ENCODE data around the gene ATG14. TPM values are rescaled to one million over a fixed set of nuclear protein-coding genes. Genes with fewer than 3 reads are reported as not detected.

ATG14 gene
- total RNA-seq, 1 donor from 2014 or later: 12.5 TPM

DNA sequence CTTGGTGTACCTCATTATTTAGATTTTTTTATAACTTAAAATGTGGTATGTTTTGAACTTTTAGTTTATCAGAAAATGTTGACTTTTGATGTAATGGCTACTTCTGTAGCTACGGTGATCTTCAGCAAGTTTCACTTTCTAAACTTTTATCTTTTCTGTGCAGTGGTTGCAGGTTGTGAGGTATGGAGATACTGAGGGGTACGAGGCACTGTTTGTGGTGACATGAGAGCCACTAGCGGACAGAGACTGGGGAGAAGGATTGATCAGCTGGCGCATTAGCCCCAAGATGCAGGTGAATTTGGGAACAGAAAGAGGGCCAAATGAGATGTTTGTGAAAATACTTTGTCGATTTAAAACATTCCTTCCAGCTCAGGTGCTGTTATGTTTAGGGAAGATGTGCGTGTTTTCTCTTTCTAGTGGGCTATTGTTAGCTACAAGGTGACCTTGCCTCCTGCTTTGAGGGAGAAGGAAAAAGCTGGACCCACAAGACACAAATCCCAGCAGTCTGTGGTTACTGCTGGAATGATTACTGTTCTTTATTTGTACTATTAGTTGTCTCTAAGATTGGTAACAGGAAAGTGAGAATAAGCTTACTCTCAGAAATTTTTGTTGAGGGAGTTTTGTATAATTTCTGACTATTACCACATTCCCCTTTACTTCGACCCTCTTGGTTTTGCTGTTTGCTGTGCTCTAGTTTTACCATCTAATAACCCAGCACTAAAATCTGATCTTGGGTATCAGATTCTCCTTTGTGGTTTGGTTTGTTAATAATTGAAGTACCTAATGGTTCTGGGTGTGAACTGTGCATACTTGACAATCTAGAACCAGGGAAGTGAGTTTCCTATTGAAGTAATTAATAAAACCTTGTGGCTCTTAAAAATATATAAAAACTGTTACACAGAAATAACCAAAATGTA is 78.7 kb downstream of the ATG14 start:
- no peak for DNase-seq (ENCODE audit: low spot score)
- intact Hi-C loops (cut with DNase I): no loop called here

DNA sequence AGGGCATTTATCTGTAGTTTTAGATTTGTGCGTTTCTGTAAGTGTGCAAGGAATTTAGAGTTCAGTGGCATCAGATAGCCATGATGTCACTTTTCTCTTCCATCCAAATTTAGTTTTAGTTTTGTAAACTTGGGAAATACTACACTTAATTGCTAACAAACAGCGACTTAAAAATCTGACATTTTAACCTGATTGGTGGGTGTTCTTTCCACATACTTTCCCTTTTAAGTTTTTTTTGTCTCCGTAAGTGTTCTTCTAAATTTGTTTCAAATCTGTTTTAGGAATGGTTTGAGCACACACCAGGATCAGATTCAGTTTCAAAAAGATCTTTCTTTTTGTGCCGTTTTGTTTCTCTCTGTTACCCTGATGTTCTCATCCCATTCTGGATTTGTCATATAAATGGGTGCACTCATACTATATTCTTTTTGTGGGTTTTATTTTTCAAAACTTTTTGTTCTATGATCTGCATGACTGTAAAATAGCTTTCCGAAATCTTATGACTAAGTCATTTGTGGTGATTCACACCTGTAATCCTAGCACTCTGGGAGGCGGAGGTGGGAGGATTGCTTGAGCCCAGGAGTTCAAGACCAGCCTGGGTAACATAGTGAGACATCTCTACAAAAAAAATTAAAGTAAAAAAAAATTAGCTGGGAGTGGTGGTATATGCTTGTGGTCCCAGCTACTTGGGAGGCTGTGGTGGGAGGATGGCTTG is 81.5 kb downstream of the ATG14 start:
- DNase-seq (ENCODE audit: low spot score): no peak
- intact Hi-C loops (cut with DNase I): no loop called here

DNA sequence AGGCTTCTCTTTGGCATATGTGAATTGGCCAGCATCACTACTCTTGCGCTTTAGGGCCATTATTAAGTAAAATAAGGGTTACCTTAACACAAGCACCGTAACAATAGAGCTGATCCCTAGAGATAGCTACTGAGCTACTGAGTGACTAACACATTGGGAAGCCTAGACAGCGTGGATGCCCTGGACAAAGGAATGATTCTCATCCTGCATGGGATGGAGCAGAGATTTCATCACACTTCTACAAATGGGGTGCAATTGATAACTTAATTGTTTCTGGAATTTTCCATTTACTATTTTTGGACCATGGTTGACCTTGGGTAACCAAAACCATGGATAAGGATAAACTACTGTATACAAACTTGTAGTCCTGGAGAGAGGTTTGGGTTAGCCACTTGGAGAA is 83.3 kb downstream of the ATG14 start:
- DNase-seq (ENCODE audit: low spot score): no peak
- intact Hi-C loops (cut with DNase I): no loop called here

DNA sequence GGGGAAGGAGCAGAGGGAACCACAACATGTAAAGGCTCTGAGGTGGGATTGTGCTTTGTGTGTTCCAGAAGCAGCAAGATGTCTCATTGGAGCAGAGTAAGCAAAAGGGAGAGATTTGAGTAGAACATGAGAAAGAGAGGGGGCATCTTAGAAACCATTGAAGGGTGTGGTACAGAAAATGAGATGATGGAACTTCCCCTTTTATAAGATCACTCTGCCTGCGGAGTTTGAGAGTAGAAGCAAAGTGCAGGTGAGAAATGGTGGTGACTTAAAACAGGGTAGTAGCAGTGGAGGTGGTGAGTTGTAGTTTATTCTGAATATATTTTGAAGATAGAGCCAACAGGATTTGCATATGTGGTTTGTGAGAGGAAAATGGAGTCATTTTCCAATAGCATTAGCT is 84.5 kb downstream of the ATG14 start:
- intact Hi-C loops (cut with DNase I): no loop called here
- no peak for DNase-seq (ENCODE audit: low spot score)

DNA sequence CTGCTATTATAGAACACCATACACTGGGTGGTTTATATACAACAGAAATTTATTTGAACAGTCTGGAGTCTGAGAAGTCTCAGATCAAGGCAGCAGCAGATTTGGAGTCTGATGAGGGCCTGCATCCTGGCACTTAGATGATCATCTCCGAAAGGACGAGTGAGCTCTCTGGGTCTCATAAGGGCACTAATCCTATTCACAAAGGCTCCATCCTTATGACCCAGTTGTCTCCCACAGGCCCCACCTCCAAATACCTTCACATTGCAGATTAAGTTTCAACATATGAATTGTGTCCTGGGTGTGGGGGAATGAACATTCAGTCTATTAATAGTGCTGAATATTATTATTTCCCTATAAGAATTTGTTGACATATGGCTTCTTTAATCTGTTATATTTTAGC is 86.8 kb downstream of the ATG14 start:
- intact Hi-C loops (cut with DNase I): no loop called here
- DNase-seq (ENCODE audit: low spot score): no peak

DNA sequence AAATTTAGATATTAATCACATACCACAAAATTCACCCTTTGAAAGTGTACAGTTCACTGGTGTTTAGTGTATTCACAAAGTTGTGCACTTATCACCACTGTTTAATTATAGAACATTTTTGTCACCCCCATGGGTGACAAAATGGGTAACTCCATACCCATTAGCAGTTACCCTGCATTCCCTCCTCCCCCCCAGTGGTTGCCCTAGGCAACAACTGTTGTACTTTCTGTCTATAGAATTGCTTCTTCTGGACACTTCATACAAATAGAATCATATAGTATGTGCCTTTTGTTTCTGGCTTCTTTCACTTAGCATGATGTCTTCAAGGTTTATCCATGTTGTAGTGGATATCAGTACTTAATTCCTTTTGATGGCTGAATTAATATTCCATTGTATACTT is 87.7 kb downstream of the ATG14 start:
- DNase-seq (ENCODE audit: low spot score): no peak
- intact Hi-C loops (cut with DNase I): no loop called here

DNA sequence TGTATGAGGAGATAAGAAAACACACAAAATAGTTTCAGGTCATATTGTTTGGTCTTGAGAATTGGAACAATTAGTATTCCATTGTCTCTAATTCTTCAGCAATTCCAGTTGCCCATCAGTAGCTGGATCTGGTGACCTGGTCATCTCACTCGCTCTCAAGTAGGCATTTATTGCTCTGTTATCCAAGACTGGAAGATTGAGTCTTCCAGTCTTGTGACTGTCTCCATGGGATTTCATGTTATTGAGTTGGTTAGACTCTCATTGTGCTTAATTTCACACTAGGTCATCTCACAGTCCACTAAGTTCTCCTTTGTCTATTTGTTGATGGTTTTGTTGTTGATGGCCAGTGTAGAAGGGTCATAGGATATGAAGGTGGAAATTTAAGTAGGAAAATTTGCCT is 92.9 kb downstream of the ATG14 start:
- intact Hi-C loops (cut with DNase I): no loop called here
- no peak for DNase-seq (ENCODE audit: low spot score)

DNA sequence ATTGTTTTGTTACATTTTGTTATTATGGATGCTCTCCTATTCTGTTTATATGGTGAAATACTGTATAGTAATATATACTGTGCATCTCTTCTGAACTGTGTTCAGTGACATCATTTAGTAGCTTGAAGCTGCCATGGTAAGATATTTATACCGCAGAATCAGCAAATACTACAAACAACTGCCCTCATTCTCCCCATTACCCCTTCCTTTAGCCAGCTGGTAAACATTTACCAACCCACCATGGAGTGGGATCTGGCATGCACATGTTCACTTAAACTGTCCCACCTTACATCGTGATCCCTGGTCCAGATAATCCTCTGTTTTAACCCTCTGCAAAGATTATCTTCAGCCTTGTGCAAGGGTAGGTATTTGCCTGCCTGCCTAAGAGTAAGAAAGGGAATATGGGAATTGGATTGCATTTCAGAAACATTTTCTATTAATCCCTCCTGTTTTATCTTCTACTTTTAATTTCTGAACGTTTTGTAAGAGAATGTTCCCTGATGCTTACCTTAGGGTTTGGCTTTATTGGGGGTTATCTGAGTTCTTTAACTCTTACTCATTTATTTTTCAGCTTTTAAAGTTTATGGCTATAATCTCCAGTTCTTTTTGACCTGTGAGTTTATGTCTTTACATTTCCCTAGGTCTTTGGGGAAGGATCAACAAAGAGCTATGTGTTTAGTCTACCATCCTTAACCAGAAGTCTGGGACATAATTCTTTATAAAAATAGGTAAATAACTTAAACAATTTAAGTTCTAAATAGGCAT is 93.9 kb downstream of the ATG14 start:
- intact Hi-C loops (cut with DNase I): no loop called here

DNA sequence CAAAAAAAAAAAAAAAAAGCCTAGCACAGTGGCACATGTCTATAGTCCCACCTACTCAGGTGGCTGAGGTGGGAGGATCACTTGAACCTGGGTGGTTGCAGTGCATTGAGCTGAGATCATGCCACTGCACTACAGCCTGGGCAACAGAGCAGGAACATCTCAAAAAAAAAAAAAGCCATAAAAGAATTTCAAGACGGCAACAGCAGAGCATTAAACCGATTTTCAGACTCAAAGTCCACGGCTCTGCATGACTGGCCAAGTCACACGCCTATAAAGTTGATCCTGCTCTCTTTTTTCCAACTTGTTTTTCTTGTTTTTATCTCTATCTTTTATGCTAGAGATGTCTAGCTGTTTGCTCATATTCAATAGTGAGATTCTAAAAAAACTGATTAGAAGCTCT is 95.1 kb downstream of the ATG14 start:
- no peak for DNase-seq (ENCODE audit: low spot score)

More for the DNA sequence above, 93.9 kb downstream of the ATG14 start:
- no peak for DNase-seq (ENCODE audit: low spot score)

More for the DNA sequence above, 95.1 kb downstream of the ATG14 start:
- intact Hi-C loops (cut with DNase I): no loop called here

Other genes with a start within 250 kb of the ATG14 start
- 0.08 TPM for gene DLGAP5, start 220.2 kb downstream of the ATG14 start, total RNA-seq
- 17.4 TPM for gene FBXO34, start 140.4 kb downstream of the ATG14 start, total RNA-seq
- gene TBPL2, start 28.8 kb upstream of the ATG14 start, total RNA-seq: not detected
- 247 TPM for gene KTN1, start 168.4 kb upstream of the ATG14 start, total RNA-seq

Data from cardiac septum (tissue), 1 donor.